ENCODE measurements around the gene POU1F1. TPM values are rescaled to one million over a fixed set of nuclear protein-coding genes. Genes with fewer than 3 reads are reported as not detected.
"Not testable (repeated sequence)": the region's sequence is repeated elsewhere in the genome, so short reads cannot be mapped to it uniquely, and the experiment has no call there.

Gene POU1F1
- total RNA-seq, 1 experiment from 2014 or later, result not detected

- H4K20me1 ChIP-seq (ENCODE audit: insufficient read depth, low read depth, low read length), result no peaks in the 10 kb centered on the region
- no peaks in the 10 kb centered on the region for H3K79me2 ChIP-seq (ENCODE audit: low read length)
- H3K27me3 ChIP-seq (ENCODE audit: low read length), result no peaks in the 10 kb centered on the region
- H3K9me2 ChIP-seq (replicated peaks; ENCODE audit: insufficient read depth, low read length), result no peaks in the 10 kb centered on the region
- no peak overlapping the region for H3K9ac ChIP-seq (ENCODE audit: low read length)
- H2AFZ ChIP-seq (ENCODE audit: low read length), result no peak overlapping the region
- H3K4me2 ChIP-seq (ENCODE audit: low read depth, low read length, poor library complexity, severe bottlenecking), result no peak overlapping the region
- no peaks in the 10 kb centered on the region for H3K36me3 ChIP-seq (ENCODE audit: insufficient read depth, low read length)
- DNase-seq, result no peak
- H3K9me3 ChIP-seq (ENCODE audit: low read length), result no peaks in the 10 kb centered on the region
- no peak overlapping the region for H3K4me3 ChIP-seq (ENCODE audit: low read length)
- no peaks in the 10 kb centered on the region; the same call in 1 of the 2 replicates for H3K4me1 ChIP-seq (ENCODE audit: low read length)
- H3K27ac ChIP-seq (ENCODE audit: low read length), result no peak overlapping the region
Observed at GRCh38 chr3:87269723-87270122, 6.7 kb downstream of the POU1F1 start.

GRCh38 chr3:87268646-87269211, 7.7 kb downstream of the POU1F1 start:
- Histone ChIP-seq H3K9me3 (ENCODE audit: low read length) (no peaks in the 10 kb centered on the region), H3K4me1 (ENCODE audit: low read length) (no peaks in the 10 kb centered on the region; the same call in 1 of the 2 replicates), H2AFZ (ENCODE audit: low read length) (no peak overlapping the region), H3K79me2 (ENCODE audit: low read length) (no peaks in the 10 kb centered on the region), H3K36me3 (ENCODE audit: insufficient read depth, low read length) (no peaks in the 10 kb centered on the region), H3K4me2 (ENCODE audit: low read depth, low read length, poor library complexity, severe bottlenecking) (no peak overlapping the region), H3K4me3 (ENCODE audit: low read length) (no peak overlapping the region), H3K27me3 (ENCODE audit: low read length) (no peaks in the 10 kb centered on the region), H4K20me1 (ENCODE audit: insufficient read depth, low read depth, low read length) (no peaks in the 10 kb centered on the region), H3K27ac (ENCODE audit: low read length) (no peak overlapping the region), H3K9ac (ENCODE audit: low read length) (no peak overlapping the region), H3K9me2 (replicated peaks; ENCODE audit: insufficient read depth, low read length) (no peaks in the 10 kb centered on the region)
- no peak for DNase-seq

GRCh38 chr3:87267953-87268645, 8.3 kb downstream of the POU1F1 start:
- Histone ChIP-seq H3K4me1 (ENCODE audit: low read length) (no peaks in the 10 kb centered on the region; the same call in 1 of the 2 replicates), H3K27ac (ENCODE audit: low read length) (no peak overlapping the region), H3K9me2 (replicated peaks; ENCODE audit: insufficient read depth, low read length) (no peaks in the 10 kb centered on the region), H3K27me3 (ENCODE audit: low read length) (no peaks in the 10 kb centered on the region), H2AFZ (ENCODE audit: low read length) (no peak overlapping the region), H3K79me2 (ENCODE audit: low read length) (no peaks in the 10 kb centered on the region), H4K20me1 (ENCODE audit: insufficient read depth, low read depth, low read length) (no peaks in the 10 kb centered on the region), H3K36me3 (ENCODE audit: insufficient read depth, low read length) (no peaks in the 10 kb centered on the region), H3K4me2 (ENCODE audit: low read depth, low read length, poor library complexity, severe bottlenecking) (no peak overlapping the region), H3K9ac (ENCODE audit: low read length) (no peak overlapping the region), H3K4me3 (ENCODE audit: low read length) (no peak overlapping the region), H3K9me3 (ENCODE audit: low read length) (no peaks in the 10 kb centered on the region)
- DNase-seq, result no peak

- H3K27me3 ChIP-seq (ENCODE audit: low read length), result no peaks in the 10 kb centered on the region
- H3K4me1 ChIP-seq (ENCODE audit: low read length), result no peaks in the 10 kb centered on the region
- no peak overlapping the region for H3K9ac ChIP-seq (ENCODE audit: low read length)
- H3K9me2 ChIP-seq (replicated peaks; ENCODE audit: insufficient read depth, low read length), result no peaks in the 10 kb centered on the region
- DNase-seq, result no peak
- H3K36me3 ChIP-seq (ENCODE audit: insufficient read depth, low read length), result no peaks in the 10 kb centered on the region
- no peak overlapping the region for H3K4me3 ChIP-seq (ENCODE audit: low read length)
- no peaks in the 10 kb centered on the region for H3K9me3 ChIP-seq (ENCODE audit: low read length)
- no peak overlapping the region for H2AFZ ChIP-seq (ENCODE audit: low read length)
- no peak overlapping the region for H3K27ac ChIP-seq (ENCODE audit: low read length)
- H3K79me2 ChIP-seq (ENCODE audit: low read length), result no peaks in the 10 kb centered on the region
- H4K20me1 ChIP-seq (ENCODE audit: insufficient read depth, low read depth, low read length), result no peaks in the 10 kb centered on the region
- no peak overlapping the region for H3K4me2 ChIP-seq (ENCODE audit: low read depth, low read length, poor library complexity, severe bottlenecking)
Observed at GRCh38 chr3:87261925-87262324, 14.5 kb downstream of the POU1F1 start.

- Histone ChIP-seq H3K9ac (ENCODE audit: low read length) (no peak overlapping the region), H3K4me1 (ENCODE audit: low read length) (no peaks in the 10 kb centered on the region), H3K79me2 (ENCODE audit: low read length) (no peaks in the 10 kb centered on the region), H3K36me3 (ENCODE audit: insufficient read depth, low read length) (no peaks in the 10 kb centered on the region), H3K9me2 (replicated peaks; ENCODE audit: insufficient read depth, low read length) (no peaks in the 10 kb centered on the region), H3K4me2 (ENCODE audit: low read depth, low read length, poor library complexity, severe bottlenecking) (no peak overlapping the region), H3K9me3 (ENCODE audit: low read length) (no peaks in the 10 kb centered on the region), H3K4me3 (ENCODE audit: low read length) (no peak overlapping the region), H3K27ac (ENCODE audit: low read length) (no peak overlapping the region), H3K27me3 (ENCODE audit: low read length) (no peaks in the 10 kb centered on the region), H4K20me1 (ENCODE audit: insufficient read depth, low read depth, low read length) (no peaks in the 10 kb centered on the region), H2AFZ (ENCODE audit: low read length) (no peak overlapping the region)
- DNase-seq, result peak; percentile 85
Observed at GRCh38 chr3:87260270-87260669, 16.1 kb downstream of the POU1F1 start.

- H3K4me2 ChIP-seq (ENCODE audit: low read depth, low read length, poor library complexity, severe bottlenecking), result no peak overlapping the region
- H3K9me3 ChIP-seq (ENCODE audit: low read length), result no peaks in the 10 kb centered on the region
- no peaks in the 10 kb centered on the region for H3K79me2 ChIP-seq (ENCODE audit: low read length)
- no peak overlapping the region for H2AFZ ChIP-seq (ENCODE audit: low read length)
- H3K9ac ChIP-seq (ENCODE audit: low read length), result no peak overlapping the region
- H3K4me3 ChIP-seq (ENCODE audit: low read length), result no peak overlapping the region
- H4K20me1 ChIP-seq (ENCODE audit: insufficient read depth, low read depth, low read length), result no peaks in the 10 kb centered on the region
- H3K27me3 ChIP-seq (ENCODE audit: low read length), result no peaks in the 10 kb centered on the region
- no peaks in the 10 kb centered on the region; the same call in 1 of the 2 replicates for H3K36me3 ChIP-seq (ENCODE audit: insufficient read depth, low read length)
- no peaks in the 10 kb centered on the region for H3K4me1 ChIP-seq (ENCODE audit: low read length)
- DNase-seq, result no peak
- H3K9me2 ChIP-seq (replicated peaks; ENCODE audit: insufficient read depth, low read length), result no peaks in the 10 kb centered on the region
- no peak overlapping the region for H3K27ac ChIP-seq (ENCODE audit: low read length)
Observed at GRCh38 chr3:87250009-87250408, 26.4 kb downstream of the POU1F1 start.

- no peak for DNase-seq
- no peaks in the 10 kb centered on the region for H4K20me1 ChIP-seq (ENCODE audit: insufficient read depth, low read depth, low read length)
- H3K4me1 ChIP-seq (ENCODE audit: low read length), result no peaks in the 10 kb centered on the region
- H3K4me3 ChIP-seq (ENCODE audit: low read length), result no peak overlapping the region
- no peak overlapping the region for H3K4me2 ChIP-seq (ENCODE audit: low read depth, low read length, poor library complexity, severe bottlenecking)
- H3K27me3 ChIP-seq (ENCODE audit: low read length), result no peaks in the 10 kb centered on the region
- H3K9ac ChIP-seq (ENCODE audit: low read length), result no peak overlapping the region
- H3K79me2 ChIP-seq (ENCODE audit: low read length), result peaks cover 2% of the 10 kb centered on the region; the same call in 1 of the 2 replicates
- no peaks in the 10 kb centered on the region for H3K9me2 ChIP-seq (replicated peaks; ENCODE audit: insufficient read depth, low read length)
- no peaks in the 10 kb centered on the region; the same call in 1 of the 2 replicates for H3K36me3 ChIP-seq (ENCODE audit: insufficient read depth, low read length)
- H3K27ac ChIP-seq (ENCODE audit: low read length), result no peak overlapping the region
- no peaks in the 10 kb centered on the region for H3K9me3 ChIP-seq (ENCODE audit: low read length)
- no peak overlapping the region for H2AFZ ChIP-seq (ENCODE audit: low read length)
Observed at GRCh38 chr3:87248831-87249230, 27.6 kb downstream of the POU1F1 start.

GRCh38 chr3:87248231-87248630, 28.2 kb downstream of the POU1F1 start:
- not testable (repeated sequence) for H3K36me3 ChIP-seq (ENCODE audit: insufficient read depth, low read length); DNase-seq; H3K4me1 ChIP-seq (ENCODE audit: low read length)

More at GRCh38 chr3:87248231-87248630, 28.2 kb downstream of the POU1F1 start:
- H3K4me3 ChIP-seq (ENCODE audit: low read length); H2AFZ ChIP-seq (ENCODE audit: low read length); H3K79me2 ChIP-seq (ENCODE audit: low read length); H3K4me2 ChIP-seq (ENCODE audit: low read depth, low read length, poor library complexity, severe bottlenecking); H3K27me3 ChIP-seq (ENCODE audit: low read length); H3K9me2 ChIP-seq (replicated peaks; ENCODE audit: insufficient read depth, low read length); H3K9me3 ChIP-seq (ENCODE audit: low read length); H4K20me1 ChIP-seq (ENCODE audit: insufficient read depth, low read depth, low read length); H3K9ac ChIP-seq (ENCODE audit: low read length); H3K27ac ChIP-seq (ENCODE audit: low read length): not testable (repeated sequence)
